Measurements from ENCODE around the gene NT5DC3. TPM values are rescaled to one million over a fixed set of nuclear protein-coding genes. Genes with fewer than 3 reads are reported as not detected.

Gene NT5DC3
- total and polyA plus RNA-seq, 2 experiments from 2014 or later: 2.8 to 6.3 TPM

DNA sequence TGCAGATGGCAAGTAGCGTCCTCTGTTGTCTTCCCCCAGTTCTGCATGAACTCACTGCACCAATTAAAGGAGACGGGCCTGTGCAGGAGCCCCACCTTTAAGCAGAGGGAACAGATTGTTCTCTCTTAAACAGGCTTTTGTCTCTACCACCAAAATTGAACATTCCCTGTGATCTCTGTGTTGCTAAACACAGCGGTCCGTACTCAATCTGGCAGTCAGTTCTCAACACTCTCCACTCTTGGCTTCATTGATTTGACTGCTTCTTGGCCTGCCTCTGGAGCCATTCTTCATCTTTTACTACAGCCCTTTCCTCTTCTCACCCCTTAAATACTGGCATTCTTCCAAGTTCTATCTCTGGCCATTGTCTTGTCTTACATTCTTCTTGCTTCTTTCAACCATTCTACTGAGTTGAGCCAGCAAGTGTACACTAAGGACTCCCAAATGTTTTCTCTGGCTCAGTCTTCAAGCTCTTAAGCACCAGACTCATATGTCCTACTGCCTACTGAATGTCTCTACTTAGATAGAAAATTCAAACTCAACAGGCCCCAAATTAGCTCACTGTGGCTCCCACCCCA is 8.0 kb upstream of the NT5DC3 start:
- no peaks in the 10 kb centered on the region for H3K9me2 ChIP-seq (replicated peaks; ENCODE audit: insufficient read depth)
- no peak for DNase-seq (ENCODE audit: low spot score)
- no peak overlapping the region for H2AFZ ChIP-seq
- no peaks in the 10 kb centered on the region for H3K4me1 ChIP-seq (ENCODE audit: insufficient read depth)
- no peaks in the 10 kb centered on the region for H3K27me3 ChIP-seq
- H3K9me3 ChIP-seq (ENCODE audit: low read depth): no peaks in the 10 kb centered on the region
- no peak overlapping the region for H3K4me2 ChIP-seq
- H3K4me3 ChIP-seq: no peak overlapping the region
- no peak overlapping the region for H3K27ac ChIP-seq
- 95% methylated on average over 4 of the region's 4 CpGs for WGBS (ENCODE audit: low lambda C conversion rate, missing lambda C conversion rate)
- no peaks in the 10 kb centered on the region for H3K36me3 ChIP-seq (replicated peaks; ENCODE audit: insufficient read depth, low read depth)
- no peaks in the 10 kb centered on the region for H4K20me1 ChIP-seq (ENCODE audit: insufficient read depth, poor library complexity, severe bottlenecking)
- H3K79me2 ChIP-seq: no peaks in the 10 kb centered on the region
- no peak for TF ChIP-seq EZH2 (IDR thresholded peaks at IDR 0.05; ENCODE audit: borderline replicate concordance)
- TF ChIP-seq EZH2phosphoT487 (IDR thresholded peaks at IDR 0.05; ENCODE audit: low read depth, severe bottlenecking, unreplicated experiment): no peak
- TF ChIP-seq, protein P1, sequence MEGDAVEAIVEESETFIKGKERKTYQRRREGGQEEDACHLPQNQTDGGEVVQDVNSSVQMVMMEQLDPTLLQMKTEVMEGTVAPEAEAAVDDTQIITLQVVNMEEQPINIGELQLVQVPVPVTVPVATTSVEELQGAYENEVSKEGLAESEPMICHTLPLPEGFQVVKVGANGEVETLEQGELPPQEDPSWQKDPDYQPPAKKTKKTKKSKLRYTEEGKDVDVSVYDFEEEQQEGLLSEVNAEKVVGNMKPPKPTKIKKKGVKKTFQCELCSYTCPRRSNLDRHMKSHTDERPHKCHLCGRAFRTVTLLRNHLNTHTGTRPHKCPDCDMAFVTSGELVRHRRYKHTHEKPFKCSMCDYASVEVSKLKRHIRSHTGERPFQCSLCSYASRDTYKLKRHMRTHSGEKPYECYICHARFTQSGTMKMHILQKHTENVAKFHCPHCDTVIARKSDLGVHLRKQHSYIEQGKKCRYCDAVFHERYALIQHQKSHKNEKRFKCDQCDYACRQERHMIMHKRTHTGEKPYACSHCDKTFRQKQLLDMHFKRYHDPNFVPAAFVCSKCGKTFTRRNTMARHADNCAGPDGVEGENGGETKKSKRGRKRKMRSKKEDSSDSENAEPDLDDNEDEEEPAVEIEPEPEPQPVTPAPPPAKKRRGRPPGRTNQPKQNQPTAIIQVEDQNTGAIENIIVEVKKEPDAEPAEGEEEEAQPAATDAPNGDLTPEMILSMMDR (IDR thresholded peaks at IDR 0.05; ENCODE audit: poor library complexity): no peak

DNA sequence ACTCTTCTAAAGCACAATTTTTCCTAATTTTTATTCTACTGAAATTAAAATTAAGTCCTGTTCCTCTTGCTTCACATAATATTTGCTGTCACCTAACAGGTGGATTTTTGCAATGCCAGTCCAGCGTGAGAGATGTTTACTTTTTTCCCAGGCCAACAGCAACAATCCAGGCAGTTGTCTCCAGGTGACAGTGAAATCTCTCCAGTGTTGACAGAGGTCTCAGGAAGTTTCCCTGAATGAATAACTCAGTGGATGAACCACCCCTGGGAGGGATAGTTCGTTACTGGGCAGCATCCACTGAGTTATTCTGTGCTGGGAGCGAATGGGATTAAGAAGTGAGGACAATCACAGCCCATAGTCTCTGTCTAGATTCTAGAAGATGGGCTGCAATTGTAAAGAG is 7.1 kb upstream of the NT5DC3 start:
- Histone ChIP-seq H4K20me1 (ENCODE audit: insufficient read depth, poor library complexity, severe bottlenecking) (no peaks in the 10 kb centered on the region), H3K27me3 (no peaks in the 10 kb centered on the region), H3K27ac (no peak overlapping the region), H3K9me3 (ENCODE audit: low read depth) (no peaks in the 10 kb centered on the region), H2AFZ (no peak overlapping the region), H3K4me3 (no peak overlapping the region), H3K4me2 (no peak overlapping the region), H3K36me3 (replicated peaks; ENCODE audit: insufficient read depth, low read depth) (no peaks in the 10 kb centered on the region), H3K79me2 (no peaks in the 10 kb centered on the region), H3K9me2 (replicated peaks; ENCODE audit: insufficient read depth) (no peaks in the 10 kb centered on the region), H3K4me1 (ENCODE audit: insufficient read depth) (no peaks in the 10 kb centered on the region)
- 33% methylated on average over 3 of the region's 3 CpGs for WGBS (ENCODE audit: low lambda C conversion rate, missing lambda C conversion rate)
- no peak for DNase-seq (ENCODE audit: low spot score)
- TF ChIP-seq, protein P1 (IDR thresholded peaks at IDR 0.05; ENCODE audit: poor library complexity): no peak

DNA sequence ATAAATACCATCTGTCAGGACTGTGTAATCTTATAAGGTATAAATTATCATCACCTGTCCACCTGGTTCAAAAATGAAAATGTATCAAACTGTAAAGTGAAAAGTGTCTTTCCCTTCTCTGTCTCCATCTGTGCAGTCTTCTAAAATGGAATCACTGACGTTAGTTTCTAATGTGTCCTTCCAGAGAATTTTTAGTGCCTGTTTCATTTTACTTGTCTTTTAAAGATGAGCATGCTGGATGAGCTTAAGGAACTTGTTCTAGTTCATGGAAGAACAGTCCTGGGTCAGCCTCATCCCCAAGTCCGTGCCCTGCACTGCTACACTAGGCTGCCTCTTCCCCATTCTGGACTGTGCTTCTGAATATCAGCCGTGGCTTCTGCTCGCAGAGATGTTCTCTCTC is 5.4 kb upstream of the NT5DC3 start:
- TF ChIP-seq EZH2phosphoT487 (IDR thresholded peaks at IDR 0.05; ENCODE audit: low read depth, severe bottlenecking, unreplicated experiment) (no peak), EZH2 (IDR thresholded peaks at IDR 0.05; ENCODE audit: borderline replicate concordance) (no peak)
- no peak overlapping the region for H2AFZ ChIP-seq
- no peak overlapping the region for H3K27ac ChIP-seq
- peaks cover 7% of the 10 kb centered on the region for H3K4me1 ChIP-seq (ENCODE audit: insufficient read depth)
- no peaks in the 10 kb centered on the region for H3K27me3 ChIP-seq
- H3K79me2 ChIP-seq: no peaks in the 10 kb centered on the region
- WGBS (ENCODE audit: low lambda C conversion rate, missing lambda C conversion rate): 89% methylated on average over 4 of the region's 4 CpGs
- no peaks in the 10 kb centered on the region for H3K9me3 ChIP-seq (ENCODE audit: low read depth)
- H3K4me2 ChIP-seq: no peak overlapping the region
- no peak for DNase-seq (ENCODE audit: low spot score)
- no peaks in the 10 kb centered on the region for H3K36me3 ChIP-seq (replicated peaks; ENCODE audit: insufficient read depth, low read depth)
- H3K9me2 ChIP-seq (replicated peaks; ENCODE audit: insufficient read depth): no peaks in the 10 kb centered on the region
- no peak overlapping the region for H3K4me3 ChIP-seq
- no peaks in the 10 kb centered on the region for H4K20me1 ChIP-seq (ENCODE audit: insufficient read depth, poor library complexity, severe bottlenecking)

DNA sequence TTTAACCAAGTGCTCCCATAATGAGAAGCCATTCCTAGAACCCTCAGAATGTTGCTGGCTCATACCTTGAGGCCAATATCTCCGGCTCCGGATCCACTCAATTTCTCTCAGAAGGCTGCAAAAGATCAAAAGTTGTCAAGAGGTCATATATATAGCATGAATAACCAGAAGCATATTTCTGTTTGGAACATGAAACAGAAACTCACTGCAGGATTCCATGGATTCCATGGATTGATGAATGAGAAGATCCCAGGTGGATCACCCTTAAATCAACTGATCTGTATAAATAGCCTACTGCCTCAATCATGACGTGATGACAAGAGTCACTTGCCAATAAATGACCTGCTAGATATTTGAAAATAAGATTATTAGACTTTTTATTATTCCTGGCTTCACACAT is 3.3 kb upstream of the NT5DC3 start:
- no peaks in the 10 kb centered on the region for H3K9me3 ChIP-seq (ENCODE audit: low read depth)
- no peaks in the 10 kb centered on the region for H4K20me1 ChIP-seq (ENCODE audit: insufficient read depth, poor library complexity, severe bottlenecking)
- no peaks in the 10 kb centered on the region for H3K36me3 ChIP-seq (replicated peaks; ENCODE audit: insufficient read depth, low read depth)
- H2AFZ ChIP-seq: no peak overlapping the region
- TF ChIP-seq EZH2 (IDR thresholded peaks at IDR 0.05; ENCODE audit: borderline replicate concordance): no peak
- TF ChIP-seq EZH2phosphoT487 (IDR thresholded peaks at IDR 0.05; ENCODE audit: low read depth, severe bottlenecking, unreplicated experiment): no peak
- TF ChIP-seq, protein P1 (IDR thresholded peaks at IDR 0.05; ENCODE audit: poor library complexity): no peak
- no peaks in the 10 kb centered on the region for H3K9me2 ChIP-seq (replicated peaks; ENCODE audit: insufficient read depth)
- H3K27me3 ChIP-seq: no peaks in the 10 kb centered on the region
- DNase-seq (ENCODE audit: low spot score): no peak
- WGBS (ENCODE audit: low lambda C conversion rate, missing lambda C conversion rate): 74% methylated on average over 3 of the region's 3 CpGs
- no peak overlapping the region for H3K4me3 ChIP-seq
- peaks cover 11% of the 10 kb centered on the region for H3K79me2 ChIP-seq
- H3K4me1 ChIP-seq (ENCODE audit: insufficient read depth): peaks cover 7% of the 10 kb centered on the region
- no peak overlapping the region for H3K27ac ChIP-seq
- no peak overlapping the region for H3K4me2 ChIP-seq

Data from hepatocyte (in vitro differentiated cells).